Embryonic facial prominence (tissue), 1 donor: ENCODE data around the gene LEMD1.
"Not testable (repeated sequence)": the region's sequence is repeated elsewhere in the genome, so short reads cannot be mapped to it uniquely, and the experiment has no call there.

Experiments used
- DNase-seq: peaks from one replicate; pipeline ENCODE4 v3.0.0-alpha.2; 2016; ENCODE audit errors: extremely low spot score

Gene LEMD1

GRCh38 chr1:205430696-205431305 lies 8.9 kb upstream of the LEMD1 start:
- no peak for DNase-seq

GRCh38 chr1:205429762-205430695 lies 8.2 kb upstream of the LEMD1 start:
- DNase-seq = no peak

- DNase-seq = no peak
Measured at GRCh38 chr1:205424901-205425600, 3.2 kb upstream of the LEMD1 start.

GRCh38 chr1:205423814-205424399 lies 2.1 kb upstream of the LEMD1 start:
- no peak for DNase-seq

GRCh38 chr1:205422993-205423642 lies 1.3 kb upstream of the LEMD1 start:
- no peak for DNase-seq

- DNase-seq = no peak
Measured at GRCh38 chr1:205420938-205421337, 918 bp downstream of the LEMD1 start.

- no peak for DNase-seq
Measured at GRCh38 chr1:205417870-205418635, 3.8 kb downstream of the LEMD1 start.

- no peak for DNase-seq
Measured at GRCh38 chr1:205416322-205416721, 5.5 kb downstream of the LEMD1 start.

- DNase-seq = no peak
Measured at GRCh38 chr1:205410581-205411298, 11.1 kb downstream of the LEMD1 start.

GRCh38 chr1:205407970-205408369 lies 13.9 kb downstream of the LEMD1 start:
- DNase-seq = no peak

GRCh38 chr1:205406252-205406651 lies 15.6 kb downstream of the LEMD1 start:
- DNase-seq = not testable (repeated sequence)

GRCh38 chr1:205404484-205404883 lies 17.4 kb downstream of the LEMD1 start:
- DNase-seq = not testable (repeated sequence)

- DNase-seq = no peak
Measured at GRCh38 chr1:205398586-205398985, 23.3 kb downstream of the LEMD1 start.

- no peak for DNase-seq
Measured at GRCh38 chr1:205396967-205397616, 24.8 kb downstream of the LEMD1 start.

GRCh38 chr1:205395616-205396015 lies 26.2 kb downstream of the LEMD1 start:
- no peak for DNase-seq

- DNase-seq = no peak
Measured at GRCh38 chr1:205392650-205393049, 29.2 kb downstream of the LEMD1 start.

GRCh38 chr1:205391386-205391785 lies 30.5 kb downstream of the LEMD1 start:
- DNase-seq = no peak

- no peak for DNase-seq
Measured at GRCh38 chr1:205387845-205388244, 34.0 kb downstream of the LEMD1 start.

- not testable (repeated sequence) for DNase-seq
Measured at GRCh38 chr1:205382990-205383389, 38.9 kb downstream of the LEMD1 start.

- no peak for DNase-seq
Measured at GRCh38 chr1:205382561-205382960, 39.3 kb downstream of the LEMD1 start.
